Measurements from ENCODE around the gene TRIM62.
"Not testable (repeated sequence)": the region's sequence is repeated elsewhere in the genome, so short reads cannot be mapped to it uniquely, and the experiment has no call there.

Gene TRIM62

GRCh38 chr1:33158366-33158765 is 23.5 kb downstream of the TRIM62 start:
- DNase-seq (ENCODE audit: low spot score) = no peak

GRCh38 chr1:33157131-33157530 is 24.7 kb downstream of the TRIM62 start:
- no peak for DNase-seq (ENCODE audit: low spot score)

GRCh38 chr1:33155877-33156538 is 25.8 kb downstream of the TRIM62 start:
- DNase-seq (ENCODE audit: low spot score) = no peak

GRCh38 chr1:33153650-33154049 is 28.2 kb downstream of the TRIM62 start:
- no peak for DNase-seq (ENCODE audit: low spot score)

GRCh38 chr1:33152685-33153432 is 29.0 kb downstream of the TRIM62 start:
- DNase-seq (ENCODE audit: low spot score) = peak; percentile 88

- DNase-seq (ENCODE audit: low spot score) = no peak
These were observed 30.7 kb downstream of the TRIM62 start for GRCh38 chr1:33151116-33151515.

GRCh38 chr1:33150522-33150921 is 31.3 kb downstream of the TRIM62 start:
- no peak for DNase-seq (ENCODE audit: low spot score)

- no peak for DNase-seq (ENCODE audit: low spot score)
These were observed 32.2 kb downstream of the TRIM62 start for GRCh38 chr1:33149453-33150190.

- DNase-seq (ENCODE audit: low spot score) = no peak
These were observed 33.2 kb downstream of the TRIM62 start for GRCh38 chr1:33148615-33149014.

- DNase-seq (ENCODE audit: low spot score) = no peak
These were observed 33.9 kb downstream of the TRIM62 start for GRCh38 chr1:33147997-33148314.

GRCh38 chr1:33147275-33147996 is 34.4 kb downstream of the TRIM62 start:
- no peak for DNase-seq (ENCODE audit: low spot score)

GRCh38 chr1:33146003-33146402 is 35.8 kb downstream of the TRIM62 start:
- DNase-seq (ENCODE audit: low spot score) = no peak

- no peak for DNase-seq (ENCODE audit: low spot score)
These were observed 38.1 kb downstream of the TRIM62 start for GRCh38 chr1:33143698-33144097.

GRCh38 chr1:33143176-33143575 is 38.7 kb downstream of the TRIM62 start:
- DNase-seq (ENCODE audit: low spot score) = no peak

GRCh38 chr1:33142483-33143064 is 39.3 kb downstream of the TRIM62 start:
- no peak for DNase-seq (ENCODE audit: low spot score)

GRCh38 chr1:33141781-33142180 is 40.1 kb downstream of the TRIM62 start:
- DNase-seq (ENCODE audit: low spot score) = no peak

GRCh38 chr1:33141216-33141615 is 40.6 kb downstream of the TRIM62 start:
- no peak for DNase-seq (ENCODE audit: low spot score)

GRCh38 chr1:33140153-33141149 is 41.4 kb downstream of the TRIM62 start:
- DNase-seq (ENCODE audit: low spot score) = peak; percentile 36

- DNase-seq (ENCODE audit: low spot score) = peak; percentile 59
These were observed 44.0 kb downstream of the TRIM62 start for GRCh38 chr1:33137800-33138199.

GRCh38 chr1:33136041-33136440 is 45.8 kb downstream of the TRIM62 start:
- not testable (repeated sequence) for DNase-seq (ENCODE audit: low spot score)

Data from globus pallidus (tissue), 1 donor.